ENCODE measurements around the gene CDH12. TPM values are rescaled to one million over a fixed set of nuclear protein-coding genes. Genes with fewer than 3 reads are reported as not detected.

CDH12 gene
- total RNA-seq, 1 donor from 2014 or later = 0.38 TPM

DNA sequence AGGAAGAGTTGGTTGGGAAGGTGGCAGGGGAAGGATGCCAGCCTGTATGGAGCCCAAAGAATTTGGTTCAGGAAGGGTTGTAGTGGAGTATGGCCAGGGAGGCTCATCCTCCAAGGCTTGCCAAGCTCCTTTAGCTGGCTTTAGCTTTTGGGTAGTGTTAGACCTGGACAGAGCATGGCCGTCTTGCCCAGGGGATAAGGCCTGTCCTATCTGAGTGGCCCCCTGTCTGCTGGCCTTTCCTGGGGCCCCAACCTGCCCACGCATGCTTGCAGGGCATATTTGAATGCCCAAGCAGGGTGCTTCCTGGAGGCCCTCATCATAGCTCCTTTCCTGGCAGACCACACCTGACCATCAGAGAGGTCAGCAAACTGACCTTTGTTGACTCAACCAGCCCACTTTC lies 227.7 kb downstream of the CDH12 start:
- H3K27ac ChIP-seq = no peak overlapping the region
- no peaks in the 10 kb centered on the region for H3K27me3 ChIP-seq (ENCODE audit: low read depth)
- DNase-seq = no peak
- no peaks in the 10 kb centered on the region for H3K4me1 ChIP-seq
- no peaks in the 10 kb centered on the region for H3K36me3 ChIP-seq
- no peak overlapping the region for H3K4me3 ChIP-seq
- TF ChIP-seq CTCF (IDR thresholded peaks at IDR 0.05) = no peak
- intact Hi-C loops (cut with DNase I) = no loop called here
- H3K9me3 ChIP-seq = peaks cover 4% of the 10 kb centered on the region
- ATAC-seq = peak in 1 of 2 donors; percentile 11

GRCh38 chr5:22621084-22621483 lies 232.1 kb downstream of the CDH12 start:
- DNase-seq = no peak
- no peak overlapping the region for H3K4me3 ChIP-seq
- no peaks in the 10 kb centered on the region for H3K4me1 ChIP-seq
- no peak for TF ChIP-seq CTCF (IDR thresholded peaks at IDR 0.05)
- intact Hi-C loops (cut with DNase I) = no loop called here
- peaks cover 4% of the 10 kb centered on the region for H3K9me3 ChIP-seq
- ATAC-seq = no peak
- H3K27me3 ChIP-seq (ENCODE audit: low read depth) = no peaks in the 10 kb centered on the region
- H3K27ac ChIP-seq = no peak overlapping the region
- no peaks in the 10 kb centered on the region for H3K36me3 ChIP-seq

DNA sequence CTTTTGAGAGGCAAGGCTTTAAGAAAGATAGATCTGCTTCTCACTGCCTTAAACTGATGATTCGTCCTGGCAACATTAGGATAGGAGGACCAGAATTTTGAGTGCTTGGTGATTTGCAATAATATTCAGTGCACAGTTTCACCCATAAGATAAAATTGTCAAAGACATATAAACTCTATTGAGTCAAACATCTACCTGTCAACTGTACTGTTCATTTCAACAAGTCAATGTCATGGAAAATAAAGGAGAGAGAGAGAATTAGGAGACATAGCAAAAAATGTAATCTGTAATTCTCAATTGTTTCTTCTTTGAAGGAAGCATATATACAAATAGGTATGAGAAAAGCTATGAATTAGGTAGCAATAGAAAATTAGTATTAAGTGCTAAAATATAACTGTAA lies 237.2 kb downstream of the CDH12 start:
- no peak for DNase-seq
- ATAC-seq = no peak
- H3K27me3 ChIP-seq (ENCODE audit: low read depth) = no peaks in the 10 kb centered on the region
- H3K36me3 ChIP-seq = no peaks in the 10 kb centered on the region
- H3K4me3 ChIP-seq = no peak overlapping the region
- H3K27ac ChIP-seq = no peak overlapping the region
- intact Hi-C loops (cut with DNase I) = no loop called here
- H3K9me3 ChIP-seq = no peaks in the 10 kb centered on the region
- no peak for TF ChIP-seq CTCF (IDR thresholded peaks at IDR 0.05)
- no peaks in the 10 kb centered on the region for H3K4me1 ChIP-seq

DNA sequence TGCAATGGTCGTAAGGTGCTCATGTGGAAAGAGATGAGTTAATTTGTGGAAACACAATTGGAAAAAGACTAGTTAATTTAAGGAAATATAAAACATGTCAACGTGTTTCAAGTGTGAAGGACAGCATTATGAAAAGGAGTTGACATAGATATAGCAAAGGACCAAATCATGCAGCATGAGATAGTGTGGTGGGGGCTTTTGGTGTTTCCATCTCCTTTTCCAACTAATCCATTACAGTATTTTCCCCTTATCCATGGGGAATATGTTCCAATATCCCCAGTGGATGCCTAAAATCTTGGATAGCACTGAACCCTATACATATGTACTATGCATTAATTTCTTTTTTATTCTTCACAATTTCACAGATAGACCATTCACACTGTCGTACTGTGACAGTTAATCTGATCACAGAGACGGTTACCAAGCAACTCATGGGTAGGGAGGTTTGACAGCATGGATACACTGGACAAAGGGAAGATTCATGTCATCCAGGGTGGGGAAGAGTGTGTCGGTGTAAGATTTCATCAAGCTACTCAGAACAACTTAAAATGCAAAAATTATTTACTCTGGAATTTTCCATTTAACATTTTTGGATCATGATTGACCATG lies 238.6 kb downstream of the CDH12 start:
- DNase-seq (no peak), ATAC-seq (no peak)
- TF ChIP-seq CTCF (IDR thresholded peaks at IDR 0.05) = no peak
- no peak overlapping the region for H3K27ac ChIP-seq
- intact Hi-C loops (cut with DNase I) = no loop called here
- no peak overlapping the region for H3K4me3 ChIP-seq
- H3K9me3 ChIP-seq = no peaks in the 10 kb centered on the region
- H3K36me3 ChIP-seq = no peaks in the 10 kb centered on the region
- no peaks in the 10 kb centered on the region for H3K4me1 ChIP-seq
- no peaks in the 10 kb centered on the region for H3K27me3 ChIP-seq (ENCODE audit: low read depth)

GRCh38 chr5:22612928-22613327 lies 240.2 kb downstream of the CDH12 start:
- H3K4me3 ChIP-seq = no peak overlapping the region
- intact Hi-C loops (cut with DNase I) = no loop called here
- DNase-seq = no peak
- no peaks in the 10 kb centered on the region for H3K27me3 ChIP-seq (ENCODE audit: low read depth)
- H3K27ac ChIP-seq = no peak overlapping the region
- no peaks in the 10 kb centered on the region for H3K4me1 ChIP-seq
- no peaks in the 10 kb centered on the region for H3K36me3 ChIP-seq
- no peak for ATAC-seq
- TF ChIP-seq CTCF (IDR thresholded peaks at IDR 0.05) = no peak
- no peaks in the 10 kb centered on the region for H3K9me3 ChIP-seq
